ENCODE data around the gene EML3. TPM values are rescaled to one million over a fixed set of nuclear protein-coding genes. Genes with fewer than 3 reads are reported as not detected.

The EML3 gene
- total and polyA plus RNA-seq, 2 of the 13 experiments (the other 11 are each of a cell fraction or from before 2014, with no cell fraction given) = 10.6 to 12.3 TPM

- in situ Hi-C loops (cut with HindIII; ENCODE audit: extremely low pct_ligation_motif_present, low pct_unique_long_range_greater_than_20kb) = no loop called here
These were observed 40.1 kb downstream of the EML3 start for GRCh38 chr11:62572431-62572830.

More at GRCh38 chr11:62572431-62572830, 40.1 kb downstream of the EML3 start:
- ATAC-seq (no peak), FAIRE-seq (no peak), DNase-seq (ENCODE audit: low spot score) (no peak)
- Histone ChIP-seq H3K4me3 (replicated peaks in 1 of 3; ENCODE audit: insufficient read depth in 1 of 3, low read depth in 2 of 3, low read length in 3 of 3) (peak overlapping the region; percentile 80 to 96 (median 95)), H3K27me3 (ENCODE audit: control insufficient read depth in 1 of 2, insufficient read depth in 2 of 2, low read length in 2 of 2) (no peaks in the 10 kb centered on the region; a peak in 1 of 5 replicates), H2AFZ (ENCODE audit: low read length) (no peak overlapping the region), H3K4me2 (ENCODE audit: low read depth, low read length) (peak overlapping the region; percentile 85), H3K9me3 (ENCODE audit: low read length) (no peaks in the 10 kb centered on the region), H3K27ac (ENCODE audit: extremely low read length, insufficient read depth, low read length) (peak overlapping the region; percentile 77), H3K9ac (ENCODE audit: insufficient read depth, low read depth, low read length) (peak overlapping the region; percentile 92), H3K36me3 (replicated peaks in 1 of 2; ENCODE audit: control insufficient read depth in 1 of 2, insufficient read depth in 2 of 2, low read length in 2 of 2) (peaks cover 15 to 54% of the 10 kb centered on the region in 2 experiments), H3K4me1 (ENCODE audit: insufficient read depth, low read length) (peaks cover 75% of the 10 kb centered on the region), H4K20me1 (ENCODE audit: insufficient read depth, low read length) (peaks cover 8% of the 10 kb centered on the region; the same call in 1 of the 2 replicates), H3K79me2 (ENCODE audit: insufficient read depth, low read length) (peaks cover 65% of the 10 kb centered on the region)
- 65% methylated on average over 12 of the region's 12 CpGs for WGBS (ENCODE audit: low lambda C conversion rate)
- CTCF ChIA-PET (ENCODE audit: low intra/inter-chr PET ratio, low total read pairs) = no interaction called here
- no TSS peak for BruUV-seq (replicated peaks)
- POLR2A ChIA-PET = interaction anchor here (0.6 to 5.0 kb wide), 7 partner anchors 12 to 258 kb away, joined by 3 to 160 read pairs (median 13); partner anchors contain the start of genes AHNAK, C11orf98, CSKMT and TUT1
- intact Hi-C loops (cut with micrococcal nuclease; ENCODE audit: unreplicated experiment) = no loop called here
- TF ChIP-seq RBFOX2 (IDR thresholded peaks at IDR 0.05; ENCODE audit: low read depth, low read length) (0 out of 2 replicates have a peak, but pooled peaks have one; percentile 34), ZFP1 (CRISPR knock-in tag; IDR thresholded peaks at IDR 0.05) (no peak), CEBPZ (IDR thresholded peaks at IDR 0.05; ENCODE audit: low read length) (no peak), HMG20B (CRISPR knock-in tag; conservative IDR thresholded peaks at IDR 0.05) (no peak), MBD4 (IDR thresholded peaks at IDR 0.05; ENCODE audit: borderline replicate concordance, low read length) (no peak)

Measured in HepG2 (cell line).